Testis (tissue), 2 donors: Measurements from ENCODE around the gene TPO.
A peak's percentile ranks its signal among the peaks of the same experiment; 100 is the strongest.

Experiments used
- POLR2A ChIP-seq: fragments of 450-650 bp; IDR thresholded peaks from one replicate; pipeline ENCODE4 v1.6.1; 2017; ENCODE audit warnings: antibody characterized with exemption, mild to moderate bottlenecking, moderate library complexity
- TF ChIP-seq, protein P1 (sequence below), 3 experiments: fragments of 450-650 bp in 2 of 3; fragments of 200-600 bp in 1 of 3; sonication (generic) in 1 of 3; IDR thresholded peaks; one replicate each; pipeline ENCODE4 v1.5.1; 2016 to 2019; ENCODE audit warnings: antibody characterized with exemption in 3 of 3, mild to moderate bottlenecking in 2 of 3, moderate library complexity in 1 of 3

GRCh38 chr2:1546023-1546591, 132.8 kb downstream of the TPO start:
- TF ChIP-seq, protein P1, sequence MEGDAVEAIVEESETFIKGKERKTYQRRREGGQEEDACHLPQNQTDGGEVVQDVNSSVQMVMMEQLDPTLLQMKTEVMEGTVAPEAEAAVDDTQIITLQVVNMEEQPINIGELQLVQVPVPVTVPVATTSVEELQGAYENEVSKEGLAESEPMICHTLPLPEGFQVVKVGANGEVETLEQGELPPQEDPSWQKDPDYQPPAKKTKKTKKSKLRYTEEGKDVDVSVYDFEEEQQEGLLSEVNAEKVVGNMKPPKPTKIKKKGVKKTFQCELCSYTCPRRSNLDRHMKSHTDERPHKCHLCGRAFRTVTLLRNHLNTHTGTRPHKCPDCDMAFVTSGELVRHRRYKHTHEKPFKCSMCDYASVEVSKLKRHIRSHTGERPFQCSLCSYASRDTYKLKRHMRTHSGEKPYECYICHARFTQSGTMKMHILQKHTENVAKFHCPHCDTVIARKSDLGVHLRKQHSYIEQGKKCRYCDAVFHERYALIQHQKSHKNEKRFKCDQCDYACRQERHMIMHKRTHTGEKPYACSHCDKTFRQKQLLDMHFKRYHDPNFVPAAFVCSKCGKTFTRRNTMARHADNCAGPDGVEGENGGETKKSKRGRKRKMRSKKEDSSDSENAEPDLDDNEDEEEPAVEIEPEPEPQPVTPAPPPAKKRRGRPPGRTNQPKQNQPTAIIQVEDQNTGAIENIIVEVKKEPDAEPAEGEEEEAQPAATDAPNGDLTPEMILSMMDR (IDR thresholded peaks at IDR 0.05), result peak; percentile 77 to 84 (median 80)
- no peak for TF ChIP-seq POLR2A
